ENCODE measurements around the gene LRRTM4. TPM values are rescaled to one million over a fixed set of nuclear protein-coding genes. Genes with fewer than 3 reads are reported as not detected.

The LRRTM4 gene
- polyA plus RNA-seq, 2 of the 4 experiments (the other 2 are of a cell fraction): 0.03 TPM; not detected in 1

- TF ChIP-seq RCOR1 (IDR thresholded peaks at IDR 0.05; ENCODE audit: low read depth, low read length) (no peak), CHD4 (IDR thresholded peaks at IDR 0.05; ENCODE audit: borderline replicate concordance) (no peak), MYC (IDR thresholded peaks at IDR 0.05; ENCODE audit: borderline replicate concordance, low read length) (no peak), RARB (CRISPR knock-in tag; IDR thresholded peaks at IDR 0.05) (no peak), POLR2AphosphoS2 (conservative IDR thresholded peaks at IDR 0.05; ENCODE audit: low read length) (no peak), HOXB5 (CRISPR knock-in tag; IDR thresholded peaks at IDR 0.05) (no peak), MAFK (IDR thresholded peaks at IDR 0.05; ENCODE audit: partially characterized antibody) (no peak), CBX8 (IDR thresholded peaks at IDR 0.05) (no peak), NR3C1 (IDR thresholded peaks at IDR 0.05) (no peak), PHF8 (IDR thresholded peaks at IDR 0.05; ENCODE audit: borderline replicate concordance, low read depth) (no peak)
- Histone ChIP-seq H3K4me3 (no peak overlapping the region), H3K9me3 (no peaks in the 10 kb centered on the region), H3K27ac (no peak overlapping the region), H3K4me2 (no peak overlapping the region), H3K4me1 (no peaks in the 10 kb centered on the region)
- WGBS (ENCODE audit: missing lambda C conversion rate): 4% methylated on average over 3 of the region's 3 CpGs
- POLR2A ChIA-PET: no interaction called here
- DNase-seq (ENCODE audit: low read depth in 1 of 2, low spot score in 1 of 2): peak in 1 of 2 experiments; percentile 2
- FAIRE-seq: no peak
- ATAC-seq: no peak
- CTCF ChIA-PET: interaction anchor here (0.7 to 1.2 kb wide), 2 partner anchors 9 to 11 kb away, joined by 3 to 4 read pairs; no protein-coding TSS in a partner anchor
Observed at GRCh38 chr2:77270433-77270832, 251.7 kb downstream of the LRRTM4 start.

- H3K4me1 ChIP-seq: no peaks in the 10 kb centered on the region
- TF ChIP-seq EP300 (IDR thresholded peaks at IDR 0.05): no peak
- TF ChIP-seq NR3C1 (IDR thresholded peaks at IDR 0.05): no peak
- TF ChIP-seq HOXB13 (CRISPR knock-in tag; IDR thresholded peaks at IDR 0.05; ENCODE audit: low read depth): no peak
- TF ChIP-seq CHD2 (IDR thresholded peaks at IDR 0.05; ENCODE audit: low read length, partially characterized antibody): no peak
- TF ChIP-seq BCL3 (IDR thresholded peaks at IDR 0.05): no peak
- no peak for TF ChIP-seq USF2 (IDR thresholded peaks at IDR 0.05)
- TF ChIP-seq, protein P1, sequence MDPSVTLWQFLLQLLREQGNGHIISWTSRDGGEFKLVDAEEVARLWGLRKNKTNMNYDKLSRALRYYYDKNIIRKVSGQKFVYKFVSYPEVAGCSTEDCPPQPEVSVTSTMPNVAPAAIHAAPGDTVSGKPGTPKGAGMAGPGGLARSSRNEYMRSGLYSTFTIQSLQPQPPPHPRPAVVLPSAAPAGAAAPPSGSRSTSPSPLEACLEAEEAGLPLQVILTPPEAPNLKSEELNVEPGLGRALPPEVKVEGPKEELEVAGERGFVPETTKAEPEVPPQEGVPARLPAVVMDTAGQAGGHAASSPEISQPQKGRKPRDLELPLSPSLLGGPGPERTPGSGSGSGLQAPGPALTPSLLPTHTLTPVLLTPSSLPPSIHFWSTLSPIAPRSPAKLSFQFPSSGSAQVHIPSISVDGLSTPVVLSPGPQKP (IDR thresholded peaks at IDR 0.05; ENCODE audit: low read depth, low read length): no peak
- no peak for TF ChIP-seq HOXB5 (CRISPR knock-in tag; IDR thresholded peaks at IDR 0.05)
- no peak for TF ChIP-seq SREBF2 (IDR thresholded peaks at IDR 0.05)
- TF ChIP-seq PHF8 (IDR thresholded peaks at IDR 0.05; ENCODE audit: borderline replicate concordance, low read depth): no peak
- TF ChIP-seq EHF (CRISPR knock-in tag; IDR thresholded peaks at IDR 0.05): no peak
- TF ChIP-seq FOSB (CRISPR knock-in tag; IDR thresholded peaks at IDR 0.05): no peak
- no peak for TF ChIP-seq MAX (IDR thresholded peaks at IDR 0.05)
- TF ChIP-seq HEYL (CRISPR knock-in tag; IDR thresholded peaks at IDR 0.05): no peak
- no peak for TF ChIP-seq RAD21 (conservative IDR thresholded peaks at IDR 0.05 in 1 of 2, IDR thresholded peaks at IDR 0.05 in 1 of 2)
- no peak for TF ChIP-seq RARB (CRISPR knock-in tag; IDR thresholded peaks at IDR 0.05)
- no peak for TF ChIP-seq ZSCAN20 (CRISPR knock-in tag; IDR thresholded peaks at IDR 0.05)
- TF ChIP-seq POLR2A (IDR thresholded peaks at IDR 0.05; ENCODE audit: low read length): no peak
- TF ChIP-seq, protein P2, sequence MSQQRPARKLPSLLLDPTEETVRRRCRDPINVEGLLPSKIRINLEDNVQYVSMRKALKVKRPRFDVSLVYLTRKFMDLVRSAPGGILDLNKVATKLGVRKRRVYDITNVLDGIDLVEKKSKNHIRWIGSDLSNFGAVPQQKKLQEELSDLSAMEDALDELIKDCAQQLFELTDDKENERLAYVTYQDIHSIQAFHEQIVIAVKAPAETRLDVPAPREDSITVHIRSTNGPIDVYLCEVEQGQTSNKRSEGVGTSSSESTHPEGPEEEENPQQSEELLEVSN (IDR thresholded peaks at IDR 0.05; ENCODE audit: borderline replicate concordance, low read depth): no peak
- no peak for TF ChIP-seq CBX8 (IDR thresholded peaks at IDR 0.05)
- no peaks in the 10 kb centered on the region; the same call in 2 of the 3 replicates for H3K9me3 ChIP-seq
- ChIA-PET CTCF (no interaction called here), POLR2A (no interaction called here)
- ATAC-seq (no peak), FAIRE-seq (no peak), DNase-seq (ENCODE audit: low read depth in 1 of 2, low spot score in 1 of 2) (no peak)
- no peak overlapping the region for H3K4me2 ChIP-seq
- H3K4me3 ChIP-seq: no peak overlapping the region
- H3K27ac ChIP-seq: no peak overlapping the region
- 6% methylated on average over 3 of the region's 3 CpGs for WGBS (ENCODE audit: missing lambda C conversion rate)
Observed at GRCh38 chr2:77268626-77269025, 253.6 kb downstream of the LRRTM4 start.
